Caco-2 (cell line): Measurements from ENCODE around the gene PLEKHG4. TPM values are rescaled to one million over a fixed set of nuclear protein-coding genes. Genes with fewer than 3 reads are reported as not detected.

ENCODE experiments used
- Bru-seq: library from RNA; stranded (reverse); fragments of 400-500 nt; gene quantifications from one replicate; lab custom pipeline; 2021; lab: Mats Ljungman, UMichigan
- BruChase-seq, 2 experiments: library from RNA; stranded (reverse); fragments of 400-500 nt; gene quantifications; one replicate each; lab custom pipeline; 2021; lab: Mats Ljungman, UMichigan
- BruUV-seq: library from RNA; stranded (reverse); fragments of 400-500 nt; replicated peaks from 2 replicates; lab custom pipeline; 2021; lab: Mats Ljungman, UMichigan
- CTCF ChIA-PET: fragments of 300-600 bp; sonication (Branson Sonifier 250); formaldehyde crosslinking; loops from one replicate; lab custom pipeline; 2022; ENCODE audit warnings: antibody characterized with exemption; lab: Charles Lee
- POLR2A ChIA-PET: fragments of 300-600 bp; sonication (Branson Sonifier 250); formaldehyde crosslinking; loops from one replicate; lab custom pipeline; 2022; ENCODE audit warnings: antibody characterized with exemption; lab: Charles Lee
- DNase-seq, 2 experiments: peaks; one replicate each; pipeline versions ENCODE4 v3.0.0 to v3.0.0-alpha.2; 2020 to 2022
- H3K27me3 ChIP-seq: replicated peaks from 2 replicates; pipeline ENCODE4 v1.6.0; 2011; ENCODE audit warnings: low read length; ENCODE audit not compliant: control insufficient read depth, insufficient read depth
- H3K36me3 ChIP-seq: 2 replicates; pipeline ENCODE4 v1.5.1; 2011; ENCODE audit warnings: low read length; ENCODE audit not compliant: control insufficient read depth, insufficient read depth
- H3K4me1 ChIP-seq: fragments of 250-450 bp; sonication (Bioruptor Pico); 2 replicates; pipeline ENCODE4 v1.5.1; 2020; ENCODE audit warnings: mild to moderate bottlenecking
- H3K4me3 ChIP-seq: 2 replicates; pipeline ENCODE4 v1.5.1; 2011; ENCODE audit warnings: low read depth, mild to moderate bottlenecking, control low read depth, low read length
- H3K9me3 ChIP-seq: fragments of 250-450 bp; sonication (Bioruptor Pico); 2 replicates; pipeline ENCODE4 v1.5.1; 2020; ENCODE audit warnings: mild to moderate bottlenecking, moderate library complexity
- H3K27ac Mint-ChIP-seq: one replicate; pipeline ENCODE4 v1.8.0; 2022; ENCODE audit warnings: mixed read lengths; ENCODE audit not compliant: unreplicated experiment
- H3K27me3 Mint-ChIP-seq: one replicate; pipeline ENCODE4 v1.8.0; 2022; ENCODE audit warnings: mixed read lengths; ENCODE audit not compliant: insufficient read depth, unreplicated experiment
- H3K36me3 Mint-ChIP-seq: one replicate; pipeline ENCODE4 v1.8.0; 2022; ENCODE audit warnings: mild to moderate bottlenecking, mixed read lengths; ENCODE audit not compliant: insufficient read depth, unreplicated experiment
- H3K4me1 Mint-ChIP-seq: one replicate; pipeline ENCODE4 v1.8.0; 2022; ENCODE audit warnings: low read depth, mixed read lengths; ENCODE audit not compliant: unreplicated experiment
- H3K4me3 Mint-ChIP-seq: one replicate; pipeline ENCODE4 v1.8.0; 2022; ENCODE audit warnings: mild to moderate bottlenecking, moderate library complexity, mixed read lengths; ENCODE audit not compliant: unreplicated experiment
- H3K9me3 Mint-ChIP-seq: one replicate; pipeline ENCODE4 v1.8.0; 2022; ENCODE audit warnings: mixed read lengths; ENCODE audit not compliant: unreplicated experiment
- intact Hi-C: fragments of 100-400 bp; cut with micrococcal nuclease; formaldehyde crosslinking; loops from one replicate; pipeline ENCODE4 v1.10.0; 2022; ENCODE audit not compliant: unreplicated experiment
- long read RNA-seq: library from polyadenylated mRNA; stranded (forward); transcript quantifications from one replicate; pipeline ENCODE4 v2.0.0, GENCODE V29; 2022
- total RNA-seq: library from RNA; stranded (reverse); gene quantifications from 2 replicates; pipeline ENCODE4 v1.2.3, GENCODE V29; 2022
- TF ChIP-seq, protein P1 (sequence below), 2 experiments: fragments of 200-600 bp in 1 of 2; IDR thresholded peaks; 1 replicate in 1 of 2; 2 replicates in 1 of 2; pipeline versions ENCODE4 v1.5.1 to v1.8.0; 2011 to 2022; ENCODE audit warnings: antibody characterized with exemption in 1 of 2, control low read depth in 1 of 2, inconsistent platforms in 1 of 2, low read depth in 1 of 2, low read length in 1 of 2, mild to moderate bottlenecking in 1 of 2, moderate library complexity in 1 of 2; ENCODE audit not compliant: insufficient read depth in 1 of 2, severe bottlenecking in 1 of 2, unreplicated experiment in 1 of 2

The PLEKHG4 gene, protein sequence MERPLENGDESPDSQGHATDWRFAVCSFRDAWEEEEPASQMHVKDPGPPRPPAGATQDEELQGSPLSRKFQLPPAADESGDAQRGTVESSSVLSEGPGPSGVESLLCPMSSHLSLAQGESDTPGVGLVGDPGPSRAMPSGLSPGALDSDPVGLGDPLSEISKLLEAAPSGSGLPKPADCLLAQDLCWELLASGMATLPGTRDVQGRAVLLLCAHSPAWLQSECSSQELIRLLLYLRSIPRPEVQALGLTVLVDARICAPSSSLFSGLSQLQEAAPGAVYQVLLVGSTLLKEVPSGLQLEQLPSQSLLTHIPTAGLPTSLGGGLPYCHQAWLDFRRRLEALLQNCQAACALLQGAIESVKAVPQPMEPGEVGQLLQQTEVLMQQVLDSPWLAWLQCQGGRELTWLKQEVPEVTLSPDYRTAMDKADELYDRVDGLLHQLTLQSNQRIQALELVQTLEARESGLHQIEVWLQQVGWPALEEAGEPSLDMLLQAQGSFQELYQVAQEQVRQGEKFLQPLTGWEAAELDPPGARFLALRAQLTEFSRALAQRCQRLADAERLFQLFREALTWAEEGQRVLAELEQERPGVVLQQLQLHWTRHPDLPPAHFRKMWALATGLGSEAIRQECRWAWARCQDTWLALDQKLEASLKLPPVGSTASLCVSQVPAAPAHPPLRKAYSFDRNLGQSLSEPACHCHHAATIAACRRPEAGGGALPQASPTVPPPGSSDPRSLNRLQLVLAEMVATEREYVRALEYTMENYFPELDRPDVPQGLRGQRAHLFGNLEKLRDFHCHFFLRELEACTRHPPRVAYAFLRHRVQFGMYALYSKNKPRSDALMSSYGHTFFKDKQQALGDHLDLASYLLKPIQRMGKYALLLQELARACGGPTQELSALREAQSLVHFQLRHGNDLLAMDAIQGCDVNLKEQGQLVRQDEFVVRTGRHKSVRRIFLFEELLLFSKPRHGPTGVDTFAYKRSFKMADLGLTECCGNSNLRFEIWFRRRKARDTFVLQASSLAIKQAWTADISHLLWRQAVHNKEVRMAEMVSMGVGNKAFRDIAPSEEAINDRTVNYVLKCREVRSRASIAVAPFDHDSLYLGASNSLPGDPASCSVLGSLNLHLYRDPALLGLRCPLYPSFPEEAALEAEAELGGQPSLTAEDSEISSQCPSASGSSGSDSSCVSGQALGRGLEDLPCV
- total RNA-seq, result 91.0 and 96.4 TPM in 2 replicates
- percentile 64 among the genes with signal in this experiment for Bru-seq, nascent RNA
- BruChase-seq, experiment 1, labeled RNA remaining after a 2-hour chase, result percentile 75 among the genes with signal in this experiment
- percentile 83 among the genes with signal in this experiment for BruChase-seq, experiment 2, labeled RNA remaining after a 6-hour chase
- long read RNA-seq, full-length matches to known transcripts, result 36 of 97 reads
- long read RNA-seq, partial matches to known transcripts, result 27 of 97 reads
- long read RNA-seq, other reads (novel, unspliced or antisense), result 34 of 97 reads

DNA sequence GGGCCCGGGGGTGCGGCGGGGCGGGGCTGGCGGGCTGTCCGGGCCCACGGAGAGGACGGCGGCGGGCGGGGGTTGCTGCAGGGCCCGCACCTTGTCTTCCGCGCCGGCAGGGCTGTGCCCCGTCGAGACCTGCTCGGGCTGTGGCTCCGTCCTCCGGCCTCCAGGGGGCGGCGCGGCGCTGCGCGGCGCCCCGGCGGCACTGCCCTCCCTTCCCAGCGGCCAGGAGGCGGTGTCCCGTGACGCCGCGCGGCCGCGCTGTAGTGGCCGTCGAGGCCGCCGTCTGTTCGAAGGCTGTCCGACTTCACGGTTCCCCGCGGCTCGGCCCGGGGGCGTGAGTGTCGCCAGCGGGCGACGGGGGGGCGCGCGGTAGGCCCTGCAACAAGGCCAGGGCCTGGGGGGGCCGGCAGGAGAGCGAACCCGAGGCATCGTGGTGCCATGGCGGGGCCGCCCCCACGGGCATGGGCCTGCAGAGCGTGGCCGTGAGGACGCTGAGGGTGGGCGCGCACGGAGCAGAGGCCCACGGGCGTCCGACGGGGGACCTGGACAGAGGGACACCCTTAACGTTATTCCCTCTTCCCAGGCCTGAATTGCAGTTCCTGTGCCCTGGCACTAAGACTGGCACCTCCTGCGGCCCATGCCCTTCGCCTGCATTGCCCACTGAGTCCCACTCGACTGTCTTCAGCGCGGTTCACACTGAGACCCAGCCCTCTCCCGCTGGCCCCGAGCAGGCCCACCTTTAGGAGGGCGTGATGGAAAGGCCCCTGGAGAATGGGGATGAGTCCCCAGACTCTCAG lies at the start of gene PLEKHG4:
Gene PLEKHG4 (plus strand): TSS at position 237 of the 794 bp plus-strand sequence. CDS start 513 bp downstream, at position 750.
- peak within 1 kb of the TSS; percentile 88 for H3K4me3 ChIP-seq
- H3K27me3 ChIP-seq, result no peaks in the 10 kb centered on the region
- Mint-ChIP-seq H3K4me3 (peak within 1 kb of the TSS; percentile 84), H3K36me3 (peaks cover 12% of the 10 kb centered on the region), H3K27me3 (no peaks in the 10 kb centered on the region), H3K9me3 (no peaks in the 10 kb centered on the region), H3K4me1 (peaks cover 7% of the 10 kb centered on the region), H3K27ac (peak within 1 kb of the TSS; percentile 66)
- intact Hi-C loops, result loop anchor here (2.0 to 5.0 kb wide), 3 partner anchors 19 to 168 kb away; no protein-coding TSS in a partner anchor
- ChIA-PET POLR2A (interaction anchor here (0.6 to 1.6 kb wide), 2 partner anchors 19 to 33 kb away, joined by 3 to 5 read pairs; no protein-coding TSS in a partner anchor), CTCF (interaction anchor here (0.6 to 1.3 kb wide), 3 partner anchors 11 to 60 kb away, joined by 3 read pairs; no protein-coding TSS in a partner anchor)
- H3K4me1 ChIP-seq, result peaks cover 20% of the 10 kb centered on the region
- peak; percentile 85 to 93 for DNase-seq
- BruUV-seq, result TSS peak; percentile 55
- H3K9me3 ChIP-seq, result no peaks in the 10 kb centered on the region
- peaks cover 3% of the 10 kb centered on the region; the same call in 1 of the 2 replicates for H3K36me3 ChIP-seq
- TF ChIP-seq, protein P1, sequence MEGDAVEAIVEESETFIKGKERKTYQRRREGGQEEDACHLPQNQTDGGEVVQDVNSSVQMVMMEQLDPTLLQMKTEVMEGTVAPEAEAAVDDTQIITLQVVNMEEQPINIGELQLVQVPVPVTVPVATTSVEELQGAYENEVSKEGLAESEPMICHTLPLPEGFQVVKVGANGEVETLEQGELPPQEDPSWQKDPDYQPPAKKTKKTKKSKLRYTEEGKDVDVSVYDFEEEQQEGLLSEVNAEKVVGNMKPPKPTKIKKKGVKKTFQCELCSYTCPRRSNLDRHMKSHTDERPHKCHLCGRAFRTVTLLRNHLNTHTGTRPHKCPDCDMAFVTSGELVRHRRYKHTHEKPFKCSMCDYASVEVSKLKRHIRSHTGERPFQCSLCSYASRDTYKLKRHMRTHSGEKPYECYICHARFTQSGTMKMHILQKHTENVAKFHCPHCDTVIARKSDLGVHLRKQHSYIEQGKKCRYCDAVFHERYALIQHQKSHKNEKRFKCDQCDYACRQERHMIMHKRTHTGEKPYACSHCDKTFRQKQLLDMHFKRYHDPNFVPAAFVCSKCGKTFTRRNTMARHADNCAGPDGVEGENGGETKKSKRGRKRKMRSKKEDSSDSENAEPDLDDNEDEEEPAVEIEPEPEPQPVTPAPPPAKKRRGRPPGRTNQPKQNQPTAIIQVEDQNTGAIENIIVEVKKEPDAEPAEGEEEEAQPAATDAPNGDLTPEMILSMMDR (IDR thresholded peaks at IDR 0.05; ENCODE audit: insufficient read depth in 1 of 2, low read depth in 1 of 2, low read length in 1 of 2, severe bottlenecking in 1 of 2, unreplicated experiment in 1 of 2), result peak; percentile 63 to 94

DNA sequence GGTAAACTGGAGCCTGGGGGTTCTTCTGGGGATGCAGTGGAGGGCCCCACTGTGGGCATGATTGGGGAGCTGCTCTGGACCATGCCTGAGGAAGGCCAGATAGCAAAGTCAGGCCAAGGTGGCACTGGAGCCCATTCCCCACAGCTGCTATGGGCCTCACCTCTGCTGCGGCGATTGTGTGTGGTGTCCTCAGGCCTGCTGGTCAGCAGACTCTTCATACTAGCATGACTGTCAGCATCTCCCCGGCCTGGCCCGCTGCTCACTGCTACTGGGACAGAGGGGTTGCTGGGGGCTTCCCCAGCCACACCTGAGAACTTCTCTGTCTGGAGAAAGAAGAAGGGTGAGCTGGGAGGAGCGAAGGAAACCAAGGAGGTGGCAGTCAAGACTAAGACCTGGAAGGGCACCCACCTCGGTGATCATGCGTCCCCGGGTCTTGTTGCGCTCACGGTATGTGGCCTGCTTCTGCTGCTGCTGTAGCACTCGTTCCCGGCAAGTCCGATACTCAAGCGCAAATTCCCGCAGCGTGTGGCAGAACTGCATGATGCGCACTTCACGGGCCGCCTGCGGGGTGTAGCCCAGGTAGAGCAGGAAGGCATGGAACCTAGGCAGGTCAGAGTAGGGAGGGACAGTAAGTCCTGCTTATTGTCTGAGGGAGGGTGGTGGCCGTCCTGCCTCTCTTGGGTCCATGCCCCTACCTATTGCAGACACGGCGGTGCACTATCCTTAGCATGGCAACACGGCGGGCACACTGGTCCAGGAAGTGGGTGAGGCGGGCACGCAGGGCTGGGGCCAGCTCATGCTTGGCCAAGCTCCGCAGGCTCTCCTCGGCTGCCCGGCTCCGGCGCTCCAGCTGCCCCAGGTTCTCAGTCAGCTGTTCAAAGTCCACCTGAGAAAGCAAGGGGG lies 49.2 kb upstream of the PLEKHG4 start:
- POLR2A ChIA-PET, result interaction anchor here (1.2 kb wide), 1 partner anchor 38 kb away, joined by 10 read pairs; no protein-coding TSS in a partner anchor

More for the DNA sequence above, 49.2 kb upstream of the PLEKHG4 start:
- peaks cover 13% of the 10 kb centered on the region for H3K36me3 ChIP-seq
- peaks cover 20% of the 10 kb centered on the region for H3K4me1 Mint-ChIP-seq
- CTCF ChIA-PET, result interaction anchor here (1.0 kb wide), 1 partner anchor 16 kb away, joined by 6 read pairs; no protein-coding TSS in a partner anchor
- H3K4me3 ChIP-seq, result no peak overlapping the region
- no peaks in the 10 kb centered on the region for H3K27me3 ChIP-seq
- intact Hi-C loops, result no loop called here
- H3K27me3 Mint-ChIP-seq, result no peaks in the 10 kb centered on the region
- H3K9me3 Mint-ChIP-seq, result no peaks in the 10 kb centered on the region
- H3K4me1 ChIP-seq, result peaks cover 7% of the 10 kb centered on the region; the same call in 1 of the 2 replicates
- H3K9me3 ChIP-seq, result no peaks in the 10 kb centered on the region
- H3K27ac Mint-ChIP-seq, result no peak overlapping the region
- DNase-seq, result no peak
- no peak overlapping the region for H3K4me3 Mint-ChIP-seq
- TF ChIP-seq, protein P1 (IDR thresholded peaks at IDR 0.05; ENCODE audit: insufficient read depth in 1 of 2, low read depth in 1 of 2, low read length in 1 of 2, severe bottlenecking in 1 of 2, unreplicated experiment in 1 of 2), result no peak
- peaks cover 81% of the 10 kb centered on the region for H3K36me3 Mint-ChIP-seq
- BruUV-seq, result no TSS peak
